Liver (tissue), 9 donors: Measurements from ENCODE around the gene NOD1. TPM values are rescaled to one million over a fixed set of nuclear protein-coding genes. Genes with fewer than 3 reads are reported as not detected.

Experiments used
- DNase-seq: peaks from one replicate; pipeline ENCODE4 v3.0.0-alpha.2; 2017; ENCODE audit warnings: low spot score
- H3K27ac ChIP-seq, 2 donors: one replicate each; pipeline ENCODE4 v1.7.0; 2013; ENCODE audit warnings: inconsistent platforms in 2 of 2, low read length in 2 of 2, control low read depth in 1 of 2, low read depth in 1 of 2, mild to moderate bottlenecking in 1 of 2
- H3K27me3 ChIP-seq, 4 donors: one replicate each; pipeline versions ENCODE4 v1.6.1 to v1.7.0; 2013; ENCODE audit warnings: low read length in 3 of 4, inconsistent platforms in 1 of 4, mild to moderate bottlenecking in 1 of 4, moderate library complexity in 1 of 4; ENCODE audit not compliant: control insufficient read depth in 4 of 4, insufficient read depth in 4 of 4
- H3K36me3 ChIP-seq, 4 donors: one replicate each; pipeline versions ENCODE4 v1.6.1 to v1.7.0; 2013; ENCODE audit warnings: low read length in 3 of 4, mild to moderate bottlenecking in 3 of 4, low read depth in 1 of 4, moderate library complexity in 1 of 4; ENCODE audit not compliant: control insufficient read depth in 4 of 4, insufficient read depth in 3 of 4
- H3K4me1 ChIP-seq, 4 donors: one replicate each; pipeline versions ENCODE4 v1.6.1 to v1.7.0; 2013; ENCODE audit warnings: low read length in 3 of 4, mild to moderate bottlenecking in 3 of 4, moderate library complexity in 1 of 4; ENCODE audit not compliant: control insufficient read depth in 4 of 4, insufficient read depth in 4 of 4
- H3K4me3 ChIP-seq, 3 donors: one replicate each; pipeline versions ENCODE4 v1.6.1 to v1.7.0; 2013; ENCODE audit warnings: low read length in 3 of 3, control low read depth in 1 of 3, low read depth in 1 of 3, mild to moderate bottlenecking in 1 of 3
- H3K9ac ChIP-seq, 2 donors: one replicate each; pipeline ENCODE4 v1.7.0; 2013; ENCODE audit warnings: low read length in 2 of 2, mild to moderate bottlenecking in 2 of 2, moderate library complexity in 2 of 2, control low read depth in 1 of 2, low read depth in 1 of 2
- H3K9me3 ChIP-seq, 4 donors: one replicate each; pipeline versions ENCODE4 v1.6.1 to v1.7.0; 2013; ENCODE audit warnings: low read length in 3 of 4; ENCODE audit not compliant: control insufficient read depth in 4 of 4
- ATF3 ChIP-seq: IDR thresholded peaks from 2 replicates; pipeline ENCODE4 v1.6.1; 2016; ENCODE audit warnings: antibody characterized with exemption
- EGR1 ChIP-seq, 2 donors: IDR thresholded peaks; 2 replicates each; pipeline ENCODE4 v1.6.1; 2016 to 2018; ENCODE audit warnings: antibody characterized with exemption in 2 of 2, low read depth in 2 of 2
- FOXA1 ChIP-seq: IDR thresholded peaks from 2 replicates; pipeline ENCODE4 v1.6.1; 2016; ENCODE audit warnings: antibody characterized with exemption
- FOXA2 ChIP-seq: IDR thresholded peaks from 2 replicates; pipeline ENCODE4 v1.6.1; 2016; ENCODE audit warnings: antibody characterized with exemption
- GABPA ChIP-seq, 2 donors: IDR thresholded peaks in 1 of 2; conservative IDR thresholded peaks in 1 of 2; 2 replicates each; pipeline ENCODE4 v1.6.1; 2016; ENCODE audit warnings: antibody characterized with exemption in 2 of 2, mild to moderate bottlenecking in 1 of 2, moderate library complexity in 1 of 2
- HNF4A ChIP-seq, 2 donors: conservative IDR thresholded peaks; 2 replicates each; pipeline ENCODE4 v1.6.1; 2016; ENCODE audit warnings: antibody characterized with exemption in 2 of 2, mild to moderate bottlenecking in 2 of 2
- HNF4G ChIP-seq: IDR thresholded peaks from 2 replicates; pipeline ENCODE4 v1.6.1; 2016; ENCODE audit warnings: antibody characterized with exemption
- JUND ChIP-seq, 2 donors: IDR thresholded peaks; 2 replicates each; pipeline ENCODE4 v1.6.1; 2016; ENCODE audit warnings: antibody characterized with exemption in 2 of 2
- NR2F2 ChIP-seq: IDR thresholded peaks from 2 replicates; pipeline ENCODE4 v1.6.1; 2016; ENCODE audit warnings: antibody characterized with exemption
- RAD21 ChIP-seq, 2 donors: IDR thresholded peaks; 2 replicates each; pipeline ENCODE4 v1.6.1; 2016; ENCODE audit warnings: antibody characterized with exemption in 2 of 2, mild to moderate bottlenecking in 2 of 2
- REST ChIP-seq: IDR thresholded peaks from 2 replicates; pipeline ENCODE4 v1.6.1; 2016; ENCODE audit warnings: antibody characterized with exemption, mild to moderate bottlenecking
- RXRA ChIP-seq, 2 donors: IDR thresholded peaks; 2 replicates each; pipeline ENCODE4 v1.6.1; 2017 to 2018; ENCODE audit warnings: antibody characterized with exemption in 2 of 2, mild to moderate bottlenecking in 1 of 2
- SP1 ChIP-seq: IDR thresholded peaks from 2 replicates; pipeline ENCODE4 v1.6.1; 2018; ENCODE audit warnings: antibody characterized with exemption, mild to moderate bottlenecking
- TAF1 ChIP-seq: conservative IDR thresholded peaks from 2 replicates; pipeline ENCODE4 v1.6.1; 2016; ENCODE audit warnings: antibody characterized with exemption, mild to moderate bottlenecking
- YY1 ChIP-seq: IDR thresholded peaks from 2 replicates; pipeline ENCODE4 v1.6.1; 2016; ENCODE audit warnings: antibody characterized with exemption, mild to moderate bottlenecking
- ZBTB33 ChIP-seq: IDR thresholded peaks from 2 replicates; pipeline ENCODE4 v1.6.1; 2016; ENCODE audit warnings: antibody characterized with exemption
- WGBS: extraction: QIAGEN DNeasy Blood & Tissue Kit; methylation state at CpG from one replicate; pipeline ENCODE4 v1.1.7; 2013; 5-methylcytosine and 5-hydroxymethylcytosine counted together
- polyA plus RNA-seq, 2 donors: library from polyadenylated mRNA; stranded (reverse) in 1 of 2; unstranded in 1 of 2; fragments of 200-250 nt in 1 of 2; fragments of >200 nt in 1 of 2; fragmentation: Nextera tagmentation in 1 of 2; extraction: Ambion mirVana in 1 of 2; gene quantifications; one replicate each; pipeline versions ENCODE4 v1.2.1 to v1.2.3, GENCODE V29; 2013 to 2015
- total RNA-seq, 2 donors: library from RNA; depleted of rRNA; stranded (reverse); fragments of >200 nt; gene quantifications; one replicate each; pipeline ENCODE4 v1.2.3, GENCODE V29; 2014
- TF ChIP-seq, protein P1 (sequence below): IDR thresholded peaks from 2 replicates; pipeline ENCODE4 v1.6.1; 2016; ENCODE audit warnings: antibody characterized with exemption
- TF ChIP-seq, protein P2 (sequence below): fragments of 150-350 bp; IDR thresholded peaks from 2 replicates; pipeline ENCODE4 v1.5.1; 2017; ENCODE audit warnings: improper control_type of control experiment, low read depth, low read length; ENCODE audit not compliant: missing input control
- donor health status: healthy.
- donor health status: healthy.
- donor health status: healthy.
- donor health status: healthy.
- donor health status: healthy.

The NOD1 gene
- total and polyA plus RNA-seq, 4 donors, result 1.7 to 3.5 (median 2.0) TPM

DNA sequence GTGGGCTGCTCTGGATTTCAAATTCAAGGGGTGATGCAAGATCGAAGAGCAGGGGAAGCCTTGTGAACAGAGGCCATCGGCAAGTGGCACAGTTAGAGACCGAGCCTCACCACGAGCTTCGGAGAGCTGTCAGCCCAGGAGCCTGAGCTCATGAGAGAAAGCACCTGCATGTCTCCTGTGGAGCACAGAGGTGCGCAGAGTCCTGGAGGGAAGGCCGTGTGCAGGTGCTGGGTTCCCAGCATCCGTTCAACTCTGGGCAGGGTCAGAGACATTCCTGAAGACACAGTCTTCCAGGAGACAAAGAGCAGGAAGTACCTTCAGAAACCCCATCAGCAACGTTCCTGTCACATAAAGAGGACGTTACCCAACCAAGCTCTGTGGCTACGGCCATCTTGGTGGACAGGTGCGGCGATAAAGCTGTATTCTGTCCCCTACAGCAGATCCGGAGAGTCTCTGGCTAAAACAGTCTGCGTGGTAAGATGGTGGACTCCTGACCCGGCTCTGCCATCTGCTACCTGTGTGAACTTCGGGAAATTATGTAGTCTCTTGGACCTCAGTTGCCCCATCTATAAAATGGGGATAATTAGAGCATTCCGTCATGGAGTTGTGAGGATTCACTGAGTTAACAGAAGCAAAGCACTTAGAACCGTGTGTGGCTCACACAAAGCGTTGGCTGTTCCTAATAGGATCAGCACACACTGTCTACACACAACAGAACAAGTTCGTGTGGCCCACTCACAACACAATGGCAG, 40.6 kb downstream of the NOD1 start:
- no peak for DNase-seq
- Histone ChIP-seq H3K27ac (no peak overlapping the region), H3K4me1 (peaks cover 0 to 7% (median 3%) of the 10 kb centered on the region in 4 donors), H3K36me3 (peaks cover 0 to 12% (median 2%) of the 10 kb centered on the region in 4 donors), H3K4me3 (no peak overlapping the region), H3K9me3 (no peaks in the 10 kb centered on the region), H3K27me3 (no peaks in the 10 kb centered on the region), H3K9ac (no peak overlapping the region)
- WGBS, result 94% methylated on average over 21 of the region's 21 CpGs
- TF ChIP-seq RAD21 (IDR thresholded peaks at IDR 0.05) (no peak), FOXA2 (no peak), ZBTB33 (no peak), EGR1 (IDR thresholded peaks at IDR 0.05; ENCODE audit: low read depth in 2 of 2) (no peak), JUND (IDR thresholded peaks at IDR 0.05) (no peak), REST (no peak), RXRA (IDR thresholded peaks at IDR 0.05) (no peak), FOXA1 (no peak), NR2F2 (no peak), HNF4G (no peak), ATF3 (no peak), SP1 (no peak), HNF4A (conservative IDR thresholded peaks at IDR 0.05) (no peak), YY1 (no peak), TAF1 (no peak), GABPA (IDR thresholded peaks at IDR 0.05 in 1 of 2, conservative IDR thresholded peaks at IDR 0.05 in 1 of 2) (no peak)
- TF ChIP-seq, protein P1, sequence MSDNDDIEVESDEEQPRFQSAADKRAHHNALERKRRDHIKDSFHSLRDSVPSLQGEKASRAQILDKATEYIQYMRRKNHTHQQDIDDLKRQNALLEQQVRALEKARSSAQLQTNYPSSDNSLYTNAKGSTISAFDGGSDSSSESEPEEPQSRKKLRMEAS, result no peak
- TF ChIP-seq, protein P2, sequence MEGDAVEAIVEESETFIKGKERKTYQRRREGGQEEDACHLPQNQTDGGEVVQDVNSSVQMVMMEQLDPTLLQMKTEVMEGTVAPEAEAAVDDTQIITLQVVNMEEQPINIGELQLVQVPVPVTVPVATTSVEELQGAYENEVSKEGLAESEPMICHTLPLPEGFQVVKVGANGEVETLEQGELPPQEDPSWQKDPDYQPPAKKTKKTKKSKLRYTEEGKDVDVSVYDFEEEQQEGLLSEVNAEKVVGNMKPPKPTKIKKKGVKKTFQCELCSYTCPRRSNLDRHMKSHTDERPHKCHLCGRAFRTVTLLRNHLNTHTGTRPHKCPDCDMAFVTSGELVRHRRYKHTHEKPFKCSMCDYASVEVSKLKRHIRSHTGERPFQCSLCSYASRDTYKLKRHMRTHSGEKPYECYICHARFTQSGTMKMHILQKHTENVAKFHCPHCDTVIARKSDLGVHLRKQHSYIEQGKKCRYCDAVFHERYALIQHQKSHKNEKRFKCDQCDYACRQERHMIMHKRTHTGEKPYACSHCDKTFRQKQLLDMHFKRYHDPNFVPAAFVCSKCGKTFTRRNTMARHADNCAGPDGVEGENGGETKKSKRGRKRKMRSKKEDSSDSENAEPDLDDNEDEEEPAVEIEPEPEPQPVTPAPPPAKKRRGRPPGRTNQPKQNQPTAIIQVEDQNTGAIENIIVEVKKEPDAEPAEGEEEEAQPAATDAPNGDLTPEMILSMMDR, result no peak
